ENCODE results near the gene POLR2J2. TPM values are rescaled to one million over a fixed set of nuclear protein-coding genes. Genes with fewer than 3 reads are reported as not detected.
A peak's percentile ranks its signal among the peaks of the same experiment; 100 is the strongest.
"Not testable (repeated sequence)": the region's sequence is repeated elsewhere in the genome, so short reads cannot be mapped to it uniquely, and the experiment has no call there.

The POLR2J2 gene
- total and polyA plus RNA-seq, 9 of the 15 experiments (the other 6 are each of a cell fraction or from before 2014, with no cell fraction given): 0.80 to 13.6 (median 5.2) TPM

- POLR2A ChIA-PET; H3K4me1 ChIP-seq (replicated peaks in 1 of 2; ENCODE audit: control insufficient read depth in 2 of 2, insufficient read depth in 2 of 2, low read length in 2 of 2); intact Hi-C loops (cut with micrococcal nuclease); H3K9ac ChIP-seq (ENCODE audit: insufficient read depth in 1 of 2, low read depth in 2 of 2, low read length in 2 of 2); H2AFZ ChIP-seq (ENCODE audit: low read depth, low read length); H3K9me1 ChIP-seq (ENCODE audit: control insufficient read depth, insufficient read depth, low read length); H3K4me2 ChIP-seq (ENCODE audit: insufficient read depth, low read length); in situ Hi-C loops (cut with MboI); FAIRE-seq; H3K79me2 ChIP-seq (ENCODE audit: control insufficient read depth, insufficient read depth, low read length); CTCF ChIA-PET (ENCODE audit: low intra/inter-chr PET ratio); H3K4me3 ChIP-seq; H3K27ac ChIP-seq (ENCODE audit: extremely low read depth, low read depth, low read length); H4K20me1 ChIP-seq (replicated peaks; ENCODE audit: control insufficient read depth, insufficient read depth, low read length); H3K36me3 ChIP-seq (ENCODE audit: control insufficient read depth, insufficient read depth, low read length); H3K9me3 ChIP-seq (replicated peaks; ENCODE audit: control insufficient read depth, insufficient read depth, low read depth, low read length); BruUV-seq (replicated peaks); DNase-seq (ENCODE audit: extremely low read depth in 1 of 4, low spot score in 3 of 4); H3K27me3 ChIP-seq (ENCODE audit: control insufficient read depth in 2 of 2, insufficient read depth in 2 of 2, low read length in 2 of 2): not testable (repeated sequence)
- peak; percentile 98 for ATAC-seq
- WGBS (ENCODE audit: insufficient coverage, low coverage, missing lambda C conversion rate): no CpG with 5 or more reads among the region's 37 CpGs
These were observed 17.0 kb upstream of the POLR2J2 start for GRCh38 chr7:102688299-102689036.

GRCh38 chr7:102682560-102682959 lies 11.1 kb upstream of the POLR2J2 start:
- in situ Hi-C loops (cut with MboI); FAIRE-seq; H3K9me1 ChIP-seq (ENCODE audit: control insufficient read depth, insufficient read depth, low read length); H3K79me2 ChIP-seq (ENCODE audit: control insufficient read depth, insufficient read depth, low read length); H3K4me3 ChIP-seq; CTCF ChIA-PET (ENCODE audit: low intra/inter-chr PET ratio); H3K27ac ChIP-seq (ENCODE audit: extremely low read depth, low read depth, low read length); DNase-seq (ENCODE audit: extremely low read depth in 1 of 4, low spot score in 3 of 4); H3K4me1 ChIP-seq (replicated peaks in 1 of 2; ENCODE audit: control insufficient read depth in 2 of 2, insufficient read depth in 2 of 2, low read length in 2 of 2); BruUV-seq (replicated peaks); H3K4me2 ChIP-seq (ENCODE audit: insufficient read depth, low read length); H3K9ac ChIP-seq (ENCODE audit: insufficient read depth in 1 of 2, low read depth in 2 of 2, low read length in 2 of 2); intact Hi-C loops (cut with micrococcal nuclease); H2AFZ ChIP-seq (ENCODE audit: low read depth, low read length); H3K9me3 ChIP-seq (replicated peaks; ENCODE audit: control insufficient read depth, insufficient read depth, low read depth, low read length); H3K27me3 ChIP-seq (ENCODE audit: control insufficient read depth in 2 of 2, insufficient read depth in 2 of 2, low read length in 2 of 2); H3K36me3 ChIP-seq (ENCODE audit: control insufficient read depth, insufficient read depth, low read length); POLR2A ChIA-PET; H4K20me1 ChIP-seq (replicated peaks; ENCODE audit: control insufficient read depth, insufficient read depth, low read length): not testable (repeated sequence)
- ATAC-seq: peak; percentile 90
- no CpG with 5 or more reads among the region's 5 CpGs for WGBS (ENCODE audit: insufficient coverage, low coverage, missing lambda C conversion rate)

GRCh38 chr7:102680780-102681179 lies 9.3 kb upstream of the POLR2J2 start:
- H3K36me3 ChIP-seq (ENCODE audit: control insufficient read depth, insufficient read depth, low read length); POLR2A ChIA-PET; H2AFZ ChIP-seq (ENCODE audit: low read depth, low read length); in situ Hi-C loops (cut with MboI); H3K9ac ChIP-seq (ENCODE audit: insufficient read depth in 1 of 2, low read depth in 2 of 2, low read length in 2 of 2); intact Hi-C loops (cut with micrococcal nuclease); BruUV-seq (replicated peaks); H4K20me1 ChIP-seq (replicated peaks; ENCODE audit: control insufficient read depth, insufficient read depth, low read length); H3K9me3 ChIP-seq (replicated peaks; ENCODE audit: control insufficient read depth, insufficient read depth, low read depth, low read length); H3K4me1 ChIP-seq (replicated peaks in 1 of 2; ENCODE audit: control insufficient read depth in 2 of 2, insufficient read depth in 2 of 2, low read length in 2 of 2); H3K9me1 ChIP-seq (ENCODE audit: control insufficient read depth, insufficient read depth, low read length); DNase-seq (ENCODE audit: extremely low read depth in 1 of 4, low spot score in 3 of 4); H3K4me2 ChIP-seq (ENCODE audit: insufficient read depth, low read length); H3K4me3 ChIP-seq; FAIRE-seq; CTCF ChIA-PET (ENCODE audit: low intra/inter-chr PET ratio); H3K79me2 ChIP-seq (ENCODE audit: control insufficient read depth, insufficient read depth, low read length); H3K27me3 ChIP-seq (ENCODE audit: control insufficient read depth in 2 of 2, insufficient read depth in 2 of 2, low read length in 2 of 2); H3K27ac ChIP-seq (ENCODE audit: extremely low read depth, low read depth, low read length); ATAC-seq: not testable (repeated sequence)
- WGBS (ENCODE audit: insufficient coverage, low coverage, missing lambda C conversion rate): no CpG with 5 or more reads among the region's 5 CpGs

- H4K20me1 ChIP-seq (replicated peaks; ENCODE audit: control insufficient read depth, insufficient read depth, low read length); FAIRE-seq; H3K9me3 ChIP-seq (replicated peaks; ENCODE audit: control insufficient read depth, insufficient read depth, low read depth, low read length); H3K4me3 ChIP-seq; H3K9ac ChIP-seq (ENCODE audit: insufficient read depth in 1 of 2, low read depth in 2 of 2, low read length in 2 of 2); POLR2A ChIA-PET; H2AFZ ChIP-seq (ENCODE audit: low read depth, low read length); BruUV-seq (replicated peaks); H3K9me1 ChIP-seq (ENCODE audit: control insufficient read depth, insufficient read depth, low read length); H3K4me2 ChIP-seq (ENCODE audit: insufficient read depth, low read length); H3K27me3 ChIP-seq (ENCODE audit: control insufficient read depth in 2 of 2, insufficient read depth in 2 of 2, low read length in 2 of 2); H3K79me2 ChIP-seq (ENCODE audit: control insufficient read depth, insufficient read depth, low read length); H3K27ac ChIP-seq (ENCODE audit: extremely low read depth, low read depth, low read length); H3K4me1 ChIP-seq (replicated peaks in 1 of 2; ENCODE audit: control insufficient read depth in 2 of 2, insufficient read depth in 2 of 2, low read length in 2 of 2); intact Hi-C loops (cut with micrococcal nuclease); DNase-seq (ENCODE audit: extremely low read depth in 1 of 4, low spot score in 3 of 4); H3K36me3 ChIP-seq (ENCODE audit: control insufficient read depth, insufficient read depth, low read length); CTCF ChIA-PET (ENCODE audit: low intra/inter-chr PET ratio); ATAC-seq: not testable (repeated sequence)
- WGBS (ENCODE audit: insufficient coverage, low coverage, missing lambda C conversion rate): no CpG with 5 or more reads among the region's 2 CpGs
- in situ Hi-C loops (cut with MboI): loop anchor here (5.0 kb wide), 1 partner anchor 98 kb away; no protein-coding TSS in a partner anchor
These were observed 4.1 kb upstream of the POLR2J2 start for GRCh38 chr7:102675545-102675944.

Data from K562 (cell line).